Kasumi-1 (cell line): ENCODE measurements around the gene DSCAML1.

ENCODE experiments used
- DNase-seq, 2 experiments: peaks; one replicate each; lab custom pipeline; 2025; lab: John Stamatoyannopoulos, UW

The DSCAML1 gene

DNA sequence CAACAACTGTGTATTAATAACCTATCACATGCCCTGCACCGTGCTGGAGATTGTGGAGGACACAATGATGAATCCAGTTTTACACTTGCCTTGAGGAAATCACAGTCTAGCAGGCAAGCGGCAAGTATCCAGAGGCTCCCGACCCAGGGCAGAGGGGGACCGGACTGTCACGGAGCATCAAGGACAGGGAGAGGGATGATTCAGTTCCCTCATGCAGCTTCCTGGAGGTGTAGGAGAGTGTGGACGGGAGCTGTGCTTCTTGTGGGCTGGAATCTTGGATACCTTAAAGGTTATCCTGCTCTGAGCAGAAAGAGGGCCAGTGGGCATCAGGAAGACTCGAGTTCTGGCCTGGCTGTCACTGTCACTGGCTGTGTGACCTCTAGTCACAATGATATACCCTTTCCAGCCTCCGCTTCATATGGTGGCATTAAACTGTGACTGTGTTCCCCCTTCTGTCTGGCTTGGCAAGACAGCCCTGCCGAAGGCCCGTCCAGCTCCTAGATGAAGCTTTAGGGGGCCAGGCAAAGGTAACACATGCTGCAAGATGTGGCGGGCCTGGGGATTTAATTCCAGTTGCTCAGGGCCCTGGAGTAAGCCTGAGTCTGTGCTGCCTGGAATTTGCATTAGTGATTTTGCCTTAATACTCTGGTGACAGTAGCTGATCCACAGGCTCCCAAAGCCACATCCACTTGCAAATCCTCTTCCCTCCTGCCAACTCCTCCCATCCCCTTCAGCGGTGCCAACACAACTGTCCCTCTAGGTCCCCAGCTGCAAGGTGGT lies 162.8 kb downstream of the DSCAML1 start:
- no peak for DNase-seq

- DNase-seq: no peak
Observed at GRCh38 chr11:117633186-117633754, 163.7 kb downstream of the DSCAML1 start.

DNA sequence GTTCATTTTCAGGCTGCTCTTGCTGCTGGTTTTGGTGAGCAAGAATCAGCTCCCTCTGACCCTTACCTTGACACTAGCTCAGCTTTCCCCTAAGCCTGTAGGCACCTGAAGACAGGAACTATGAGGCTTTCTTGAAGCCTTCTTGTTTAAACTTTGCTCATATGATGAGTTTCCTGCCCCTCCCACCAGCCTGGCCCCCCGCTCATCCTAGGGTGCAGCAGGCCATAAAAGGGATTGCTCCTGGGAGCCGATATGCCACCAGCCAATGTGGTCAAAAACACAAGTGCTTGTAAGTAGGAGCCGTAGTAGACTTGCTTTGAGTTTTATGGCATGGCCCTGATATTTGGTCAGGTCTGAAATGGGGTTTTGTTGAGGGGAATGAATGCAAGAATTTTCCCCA lies 164.7 kb downstream of the DSCAML1 start:
- no peak for DNase-seq

DNA sequence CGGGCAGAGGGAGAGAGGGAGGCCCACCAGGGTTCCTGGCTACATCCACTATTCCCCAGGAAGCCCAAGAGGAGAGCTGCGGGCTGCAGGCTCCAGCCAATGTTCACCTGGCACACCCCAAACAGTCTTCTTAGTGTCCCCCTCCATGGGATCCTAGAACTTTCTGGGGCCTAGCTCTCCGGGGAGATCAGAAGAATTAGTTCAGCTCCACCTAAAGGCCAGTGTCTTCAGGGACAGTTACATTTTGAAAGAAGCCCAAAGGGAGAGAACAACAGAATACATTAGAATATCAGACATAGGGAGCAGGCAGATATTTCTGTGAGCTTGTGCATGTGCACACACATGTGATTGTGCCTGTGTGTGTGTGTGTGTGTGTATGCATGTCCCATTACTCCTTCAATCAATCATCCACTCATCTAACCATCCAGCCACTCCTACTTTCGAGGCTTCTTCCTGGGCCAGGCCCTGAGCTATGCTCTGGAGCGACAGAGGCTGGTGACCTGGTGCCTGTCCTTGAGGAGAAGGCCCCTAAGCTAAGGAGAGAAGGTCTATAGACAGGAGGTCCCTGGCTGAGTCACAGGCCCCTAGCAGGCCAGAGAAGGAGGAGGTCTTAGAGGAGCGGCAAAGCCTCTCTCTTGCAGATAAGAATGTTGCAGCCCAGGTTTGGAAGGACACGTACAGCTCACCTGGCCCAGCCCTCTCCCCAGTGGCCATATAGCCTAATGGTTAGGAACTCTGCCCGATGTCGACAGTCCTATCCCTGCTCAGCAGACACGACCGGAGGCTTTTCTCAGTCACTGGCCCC lies 165.5 kb downstream of the DSCAML1 start:
- DNase-seq: no peak

DNA sequence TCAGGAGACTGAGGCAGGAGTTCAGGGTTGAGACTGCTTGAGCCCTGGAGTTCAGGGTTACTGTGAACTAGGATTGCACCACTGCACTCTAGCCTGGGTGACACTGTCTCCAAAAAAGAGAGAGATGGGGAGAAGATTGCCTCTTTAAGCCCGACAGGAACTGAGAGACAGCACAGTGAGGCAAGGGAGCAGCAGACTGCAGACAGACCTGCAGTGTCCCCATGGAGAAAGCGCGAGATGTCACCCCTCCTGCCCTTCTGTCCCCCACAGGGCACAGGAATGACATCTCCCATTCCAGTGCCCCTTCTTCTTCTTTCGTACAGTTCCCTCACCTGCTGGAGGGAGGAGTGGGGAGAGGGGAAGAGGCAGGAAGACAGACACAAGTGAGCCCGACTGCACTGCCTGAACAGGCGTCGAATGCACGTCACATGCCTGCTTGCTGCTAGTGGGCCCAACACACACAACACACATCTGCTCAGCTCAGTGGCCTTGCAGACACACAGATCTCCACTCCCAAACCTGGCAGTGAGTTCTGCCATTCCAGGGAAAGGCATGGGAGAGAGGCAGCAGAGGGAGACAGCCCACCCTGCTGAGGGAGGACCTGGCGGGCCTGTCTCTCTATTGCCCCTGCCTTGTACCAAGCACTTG lies 167.0 kb downstream of the DSCAML1 start:
- DNase-seq: no peak

DNA sequence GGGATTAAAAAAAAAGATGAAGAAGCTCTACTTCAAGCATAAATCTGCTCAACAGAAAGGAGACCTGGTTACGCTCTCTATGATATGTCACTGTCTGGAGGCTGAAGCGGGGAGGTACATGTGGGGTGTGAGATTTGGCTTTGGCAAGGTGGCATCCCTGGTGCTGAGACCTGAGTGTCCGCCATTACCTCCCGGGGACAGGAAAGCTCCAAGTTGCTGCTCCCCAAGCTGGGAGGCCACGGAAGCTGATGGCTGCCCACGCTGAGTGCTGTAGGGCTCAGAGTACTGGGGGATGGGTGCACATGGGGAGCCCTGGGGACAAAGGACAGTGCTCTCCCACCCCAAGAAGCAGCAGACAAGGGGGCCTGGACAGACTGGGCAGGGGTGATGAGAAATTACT lies 167.9 kb downstream of the DSCAML1 start:
- DNase-seq: no peak

DNA sequence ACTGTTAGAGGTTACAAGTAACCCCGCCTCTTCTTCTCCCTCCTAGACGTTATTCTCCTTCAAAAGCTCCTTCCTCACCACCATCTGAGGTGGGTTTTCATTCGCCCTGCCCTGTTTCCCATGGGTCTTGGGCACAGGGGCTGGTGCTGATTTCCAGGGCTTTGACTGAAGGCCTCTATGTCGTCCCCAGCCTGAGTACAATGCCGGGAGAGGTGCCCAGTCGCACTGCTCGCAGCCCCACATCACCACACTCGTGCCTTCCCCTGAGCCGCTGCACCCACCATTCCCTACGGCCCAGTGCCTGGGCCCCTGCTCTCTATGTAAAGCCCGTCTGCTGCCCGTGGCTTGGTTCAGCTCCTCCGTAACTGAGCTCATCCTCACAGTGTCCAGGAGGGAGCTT lies 169.8 kb downstream of the DSCAML1 start:
- no peak for DNase-seq

DNA sequence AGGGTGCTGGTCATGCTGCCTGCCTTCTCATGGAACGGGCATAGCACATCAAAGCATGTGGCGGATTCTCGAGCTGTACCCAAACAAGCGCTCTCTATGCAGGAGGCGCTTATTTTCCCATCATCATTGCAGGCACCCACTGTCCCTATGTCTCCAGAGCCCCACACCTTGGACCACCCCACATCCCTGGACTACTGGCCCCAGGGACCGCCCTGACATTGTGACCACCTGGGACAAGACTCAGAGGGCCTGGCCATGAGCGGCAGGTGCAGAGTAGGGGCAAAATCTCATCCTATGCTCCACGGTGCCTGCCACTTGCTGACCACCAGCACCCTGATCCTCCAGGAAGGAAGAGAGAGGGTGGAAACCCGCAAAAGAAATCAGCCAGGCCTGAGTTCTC lies 170.4 kb downstream of the DSCAML1 start:
- DNase-seq: no peak

DNA sequence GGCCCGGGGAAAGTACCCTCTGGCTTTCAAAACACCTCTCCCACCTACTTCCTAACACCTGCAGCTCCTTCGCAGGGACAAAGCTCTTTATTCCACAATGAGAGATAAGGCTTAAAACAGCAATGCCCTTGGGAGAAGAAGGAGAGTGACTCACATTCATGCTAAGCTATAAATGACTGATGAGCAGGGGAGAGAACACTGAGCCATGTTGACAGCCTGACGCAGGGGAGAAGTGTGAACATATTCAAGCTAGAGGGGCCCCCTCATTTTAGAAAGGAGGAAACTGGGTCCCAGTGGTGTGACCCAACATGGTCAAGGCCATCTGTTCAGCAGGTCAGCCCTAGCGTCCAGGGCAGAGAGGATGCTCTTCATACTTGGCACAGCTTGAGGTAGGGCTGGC lies 171.8 kb downstream of the DSCAML1 start:
- no peak for DNase-seq

DNA sequence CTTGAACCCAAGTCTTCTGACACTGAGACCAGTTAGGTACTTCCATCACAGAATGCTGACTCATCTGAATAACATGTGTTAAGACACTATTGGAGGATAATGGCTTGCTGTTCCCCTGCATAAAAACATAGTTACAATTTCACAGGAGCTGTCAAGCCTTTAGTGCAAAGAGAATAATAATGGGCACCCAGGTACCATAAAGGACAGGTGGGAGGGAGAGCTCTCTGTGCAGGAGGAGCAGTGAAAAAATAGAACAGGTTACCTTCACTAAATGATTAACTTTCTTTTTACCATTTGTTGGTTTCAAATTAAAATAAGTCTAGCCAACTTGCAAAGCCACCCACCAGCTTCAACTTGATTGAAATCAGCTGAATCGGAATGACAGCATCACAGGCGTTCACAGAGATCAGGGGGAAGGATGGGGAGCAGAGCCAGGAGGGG lies 173.2 kb downstream of the DSCAML1 start:
- no peak for DNase-seq

DNA sequence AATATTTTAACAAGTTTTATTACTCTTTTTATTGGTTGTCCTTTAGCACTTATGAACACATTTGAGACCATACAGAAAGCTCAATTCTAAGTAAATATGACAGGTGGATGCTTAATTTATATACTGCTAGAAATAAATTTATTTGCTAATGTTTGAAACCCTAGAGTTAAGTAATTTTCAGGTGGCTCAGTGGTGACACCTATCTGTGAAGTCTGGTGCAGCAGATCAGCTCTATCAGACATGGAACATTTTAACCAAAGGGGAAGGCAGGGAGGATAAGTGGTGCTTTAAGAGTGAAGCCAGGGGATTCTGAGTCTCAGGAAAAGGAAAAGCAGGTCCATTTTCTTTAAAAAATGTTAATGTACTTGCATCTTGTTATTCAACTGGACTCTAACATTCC lies 175.8 kb downstream of the DSCAML1 start:
- peak; percentile 1 to 16 for DNase-seq

DNA sequence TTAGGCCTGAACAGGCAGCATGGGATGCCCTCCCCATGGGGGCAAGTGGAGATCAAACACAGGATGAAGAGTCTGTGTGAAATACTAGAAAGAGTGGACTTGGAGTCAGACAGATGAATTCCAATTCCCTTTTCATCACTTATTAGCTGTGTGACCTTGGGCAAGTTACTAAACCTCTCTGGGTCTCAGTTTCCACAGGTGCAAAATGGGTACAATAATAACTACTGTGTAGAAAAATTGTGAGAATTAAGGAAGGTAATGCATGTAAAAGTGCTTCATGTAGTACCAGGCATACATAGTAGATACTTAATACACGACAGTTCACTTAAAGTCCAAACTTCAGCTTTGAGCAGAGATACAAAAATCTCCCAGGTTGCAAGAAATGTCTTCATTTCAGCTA lies 176.4 kb downstream of the DSCAML1 start:
- no peak for DNase-seq

DNA sequence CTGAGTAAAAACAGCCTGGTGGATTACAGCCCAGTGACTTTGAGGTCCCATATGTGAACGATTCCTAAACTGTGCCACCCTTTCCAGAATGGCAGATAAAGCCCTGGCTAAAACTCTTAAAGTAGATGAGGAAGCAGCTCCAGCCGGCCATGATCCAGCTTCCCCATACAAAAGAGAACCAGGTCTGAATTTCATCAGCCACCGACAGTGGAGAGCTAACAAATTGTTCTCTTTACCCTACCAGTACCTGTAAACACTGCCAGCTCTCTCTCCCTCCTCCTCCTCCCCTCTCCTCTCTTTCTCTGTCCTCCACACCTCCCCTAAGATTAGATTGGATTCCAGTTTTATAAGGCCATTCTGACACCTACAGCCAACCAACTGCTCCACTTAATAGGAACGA lies 176.9 kb downstream of the DSCAML1 start:
- DNase-seq: no peak

DNA sequence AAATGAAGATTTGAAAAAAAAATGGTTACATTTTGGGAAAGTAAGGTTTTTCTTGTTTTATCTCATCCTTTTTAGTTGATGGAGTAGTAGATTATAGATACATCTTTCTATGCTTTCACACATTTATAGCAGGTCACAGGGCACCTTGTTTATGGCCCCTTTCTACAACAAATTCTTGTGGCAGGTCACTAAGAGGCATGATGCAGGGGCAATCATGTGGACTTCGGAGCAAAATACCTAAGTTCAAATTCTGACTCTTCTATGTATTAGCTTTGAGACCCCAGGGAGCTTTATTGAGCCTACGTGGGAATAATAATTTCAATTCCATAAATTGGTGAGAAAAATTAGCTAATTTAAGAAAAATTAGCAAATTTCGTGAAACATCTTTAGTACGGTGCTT lies 177.4 kb downstream of the DSCAML1 start:
- DNase-seq: no peak

- no peak for DNase-seq
Observed at GRCh38 chr11:117618982-117619355, 178.0 kb downstream of the DSCAML1 start.

GRCh38 chr11:117618302-117618981 lies 178.6 kb downstream of the DSCAML1 start:
- DNase-seq: no peak

GRCh38 chr11:117616979-117617378 lies 180.0 kb downstream of the DSCAML1 start:
- no peak for DNase-seq

GRCh38 chr11:117614728-117615127 lies 182.3 kb downstream of the DSCAML1 start:
- DNase-seq: no peak

DNA sequence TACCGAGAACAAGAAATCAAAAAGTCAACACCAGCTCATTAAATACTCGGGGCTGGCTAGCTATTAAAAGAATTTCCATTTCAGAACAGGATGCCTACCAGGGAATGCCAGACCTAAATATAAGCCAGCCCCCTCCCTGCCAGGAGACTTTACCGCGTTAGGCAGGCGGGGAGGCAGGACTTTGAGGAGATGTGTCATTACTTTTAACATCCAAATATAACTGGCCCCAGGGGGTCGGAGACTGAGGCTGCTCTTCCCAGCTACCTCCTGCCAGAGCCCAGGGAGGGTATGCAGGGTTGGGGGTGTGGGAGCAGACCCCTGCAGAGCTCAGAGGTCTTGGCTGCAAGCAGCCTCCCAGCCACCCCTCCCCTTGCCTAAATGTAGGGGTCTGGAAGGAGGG lies 183.5 kb downstream of the DSCAML1 start:
- DNase-seq: no peak

GRCh38 chr11:117612177-117612576 lies 184.8 kb downstream of the DSCAML1 start:
- no peak for DNase-seq

- no peak for DNase-seq
Observed at GRCh38 chr11:117610901-117611300, 186.1 kb downstream of the DSCAML1 start.

DNA sequence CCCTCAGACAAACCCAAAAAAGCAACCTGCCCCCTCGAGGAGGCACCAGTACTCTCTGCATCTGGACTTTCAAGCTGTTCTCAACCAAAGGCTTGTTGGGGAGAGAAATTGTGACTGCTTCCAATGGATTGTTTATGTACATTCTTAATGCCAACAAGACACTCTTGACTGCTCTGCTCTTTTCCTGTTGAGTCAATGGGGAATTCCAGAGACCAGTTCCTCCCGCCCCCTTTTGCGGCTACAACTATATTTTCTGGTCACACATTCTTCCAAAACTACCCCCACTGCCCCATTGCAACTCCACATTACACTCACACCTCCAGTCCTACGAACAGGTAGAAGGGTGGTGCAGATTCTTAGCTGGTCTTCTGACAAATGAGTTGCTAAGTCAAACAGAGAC lies 187.0 kb downstream of the DSCAML1 start:
- no peak for DNase-seq
